Measurements from ENCODE around the gene RPL7L1. TPM values are rescaled to one million over a fixed set of nuclear protein-coding genes. Genes with fewer than 3 reads are reported as not detected.

Gene RPL7L1
- polyA plus RNA-seq, 4 donors: 23.7 to 90.6 (median 46.5) TPM

- H3K9me3 ChIP-seq (ENCODE audit: control insufficient read depth in 2 of 2, insufficient read depth in 1 of 2, low read depth in 1 of 2, low read length in 1 of 2): no peaks in the 10 kb centered on the region
- peak overlapping the region in 1 of 3 donors; percentile 36 for H3K4me3 ChIP-seq (ENCODE audit: low read depth in 1 of 3, low read length in 3 of 3)
- H3K27ac ChIP-seq (ENCODE audit: low read depth in 1 of 3, low read length in 2 of 3): peak overlapping the region in 1 of 3 donors; percentile 45
- FAIRE-seq: no peak
- peak in 1 of 2 donors; percentile 64 for DNase-seq
- H3K36me3 ChIP-seq (ENCODE audit: control insufficient read depth in 3 of 3, insufficient read depth in 2 of 3, low read depth in 1 of 3, low read length in 3 of 3): no peaks in the 10 kb centered on the region
- WGBS, 3 donors: 15 to 26% (median 24%) methylated on average over 42 to 49 of the region's 49 CpGs
- no peaks in the 10 kb centered on the region for H3K4me1 ChIP-seq (ENCODE audit: control insufficient read depth in 3 of 3, insufficient read depth in 2 of 3, low read depth in 1 of 3, low read length in 2 of 3)
- H3K27me3 ChIP-seq (ENCODE audit: control insufficient read depth in 3 of 3, insufficient read depth in 3 of 3, low read length in 3 of 3): no peaks in the 10 kb centered on the region
These were observed 32.0 kb downstream of the RPL7L1 start for GRCh38 chr6:42911171-42912021.

- Histone ChIP-seq H3K9me3 (ENCODE audit: control insufficient read depth in 2 of 2, insufficient read depth in 1 of 2, low read depth in 1 of 2, low read length in 1 of 2) (no peaks in the 10 kb centered on the region), H3K36me3 (ENCODE audit: control insufficient read depth in 3 of 3, insufficient read depth in 2 of 3, low read depth in 1 of 3, low read length in 3 of 3) (no peaks in the 10 kb centered on the region), H3K4me3 (ENCODE audit: low read depth in 1 of 3, low read length in 3 of 3) (no peak overlapping the region), H3K27me3 (ENCODE audit: control insufficient read depth in 3 of 3, insufficient read depth in 3 of 3, low read length in 3 of 3) (no peaks in the 10 kb centered on the region), H3K4me1 (ENCODE audit: control insufficient read depth in 3 of 3, insufficient read depth in 2 of 3, low read depth in 1 of 3, low read length in 2 of 3) (no peaks in the 10 kb centered on the region), H3K27ac (ENCODE audit: low read depth in 1 of 3, low read length in 2 of 3) (no peak overlapping the region)
- FAIRE-seq (no peak), DNase-seq (no peak)
- WGBS, 3 donors: 66 to 81% (median 79%) methylated on average over 4 of the region's 4 CpGs
These were observed 35.1 kb downstream of the RPL7L1 start for GRCh38 chr6:42914546-42914945.

GRCh38 chr6:42915732-42916131 is 36.3 kb downstream of the RPL7L1 start, which contains the start of gene PTCRA:
Gene PTCRA (plus strand): TSS chr6:42916053. CDS start chr6:42916070, 17 bp downstream.
- Histone ChIP-seq H3K9me3 (ENCODE audit: control insufficient read depth in 2 of 2, insufficient read depth in 1 of 2, low read depth in 1 of 2, low read length in 1 of 2) (no peaks in the 10 kb centered on the region), H3K27ac (ENCODE audit: low read depth in 1 of 3, low read length in 2 of 3) (no peak within 1 kb of the TSS), H3K4me1 (ENCODE audit: control insufficient read depth in 3 of 3, insufficient read depth in 2 of 3, low read depth in 1 of 3, low read length in 2 of 3) (no peaks in the 10 kb centered on the region), H3K36me3 (ENCODE audit: control insufficient read depth in 3 of 3, insufficient read depth in 2 of 3, low read depth in 1 of 3, low read length in 3 of 3) (no peaks in the 10 kb centered on the region), H3K4me3 (ENCODE audit: low read depth in 1 of 3, low read length in 3 of 3) (no peak within 1 kb of the TSS), H3K27me3 (ENCODE audit: control insufficient read depth in 3 of 3, insufficient read depth in 3 of 3, low read length in 3 of 3) (no peaks in the 10 kb centered on the region)
- DNase-seq (no peak), FAIRE-seq (no peak)
- WGBS, 3 donors: 66 to 94% (median 75%) methylated on average over 5 to 10 of the region's 10 CpGs

- FAIRE-seq (no peak), DNase-seq (no peak)
- Histone ChIP-seq H3K4me1 (ENCODE audit: control insufficient read depth in 3 of 3, insufficient read depth in 2 of 3, low read depth in 1 of 3, low read length in 2 of 3) (no peaks in the 10 kb centered on the region), H3K4me3 (ENCODE audit: low read depth in 1 of 3, low read length in 3 of 3) (no peak overlapping the region), H3K27me3 (ENCODE audit: control insufficient read depth in 3 of 3, insufficient read depth in 3 of 3, low read length in 3 of 3) (no peaks in the 10 kb centered on the region), H3K9me3 (ENCODE audit: control insufficient read depth in 2 of 2, insufficient read depth in 1 of 2, low read depth in 1 of 2, low read length in 1 of 2) (no peaks in the 10 kb centered on the region), H3K27ac (ENCODE audit: low read depth in 1 of 3, low read length in 2 of 3) (no peak overlapping the region), H3K36me3 (ENCODE audit: control insufficient read depth in 3 of 3, insufficient read depth in 2 of 3, low read depth in 1 of 3, low read length in 3 of 3) (no peaks in the 10 kb centered on the region)
- WGBS, 3 donors: 71 to 88% (median 78%) methylated on average over 1 of the region's 1 CpG
These were observed 36.9 kb downstream of the RPL7L1 start for GRCh38 chr6:42916288-42916687.

GRCh38 chr6:42921801-42922200 is 42.4 kb downstream of the RPL7L1 start:
- Histone ChIP-seq H3K4me3 (ENCODE audit: low read depth in 1 of 3, low read length in 3 of 3) (no peak overlapping the region), H3K36me3 (ENCODE audit: control insufficient read depth in 3 of 3, insufficient read depth in 2 of 3, low read depth in 1 of 3, low read length in 3 of 3) (no peaks in the 10 kb centered on the region), H3K27ac (ENCODE audit: low read depth in 1 of 3, low read length in 2 of 3) (no peak overlapping the region), H3K4me1 (ENCODE audit: control insufficient read depth in 3 of 3, insufficient read depth in 2 of 3, low read depth in 1 of 3, low read length in 2 of 3) (no peaks in the 10 kb centered on the region), H3K9me3 (ENCODE audit: control insufficient read depth in 2 of 2, insufficient read depth in 1 of 2, low read depth in 1 of 2, low read length in 1 of 2) (no peaks in the 10 kb centered on the region), H3K27me3 (ENCODE audit: control insufficient read depth in 3 of 3, insufficient read depth in 3 of 3, low read length in 3 of 3) (peaks cover 0 to 3% (median 0%) of the 10 kb centered on the region in 3 donors)
- WGBS, 3 donors: 73 to 79% (median 75%) methylated on average over 6 of the region's 6 CpGs
- FAIRE-seq (no peak), DNase-seq (no peak)

GRCh38 chr6:42923666-42924065 is 44.2 kb downstream of the RPL7L1 start:
- Histone ChIP-seq H3K9me3 (ENCODE audit: control insufficient read depth in 2 of 2, insufficient read depth in 1 of 2, low read depth in 1 of 2, low read length in 1 of 2) (no peaks in the 10 kb centered on the region), H3K4me1 (ENCODE audit: control insufficient read depth in 3 of 3, insufficient read depth in 2 of 3, low read depth in 1 of 3, low read length in 2 of 3) (peaks cover 0 to 5% (median 0%) of the 10 kb centered on the region in 3 donors), H3K27me3 (ENCODE audit: control insufficient read depth in 3 of 3, insufficient read depth in 3 of 3, low read length in 3 of 3) (peaks cover 0 to 3% (median 0%) of the 10 kb centered on the region in 3 donors), H3K4me3 (ENCODE audit: low read depth in 1 of 3, low read length in 3 of 3) (no peak overlapping the region), H3K36me3 (ENCODE audit: control insufficient read depth in 3 of 3, insufficient read depth in 2 of 3, low read depth in 1 of 3, low read length in 3 of 3) (peaks cover 0 to 3% (median 0%) of the 10 kb centered on the region in 3 donors), H3K27ac (ENCODE audit: low read depth in 1 of 3, low read length in 2 of 3) (no peak overlapping the region)
- no peak for DNase-seq
- WGBS, 3 donors: 76 to 89% (median 83%) methylated on average over 2 of the region's 2 CpGs
- no peak for FAIRE-seq

GRCh38 chr6:42925248-42925857 is 45.9 kb downstream of the RPL7L1 start:
- Histone ChIP-seq H3K4me1 (ENCODE audit: control insufficient read depth in 3 of 3, insufficient read depth in 2 of 3, low read depth in 1 of 3, low read length in 2 of 3) (peaks cover under 1 to 11% (median under 1%) of the 10 kb centered on the region in 3 donors), H3K36me3 (ENCODE audit: control insufficient read depth in 3 of 3, insufficient read depth in 2 of 3, low read depth in 1 of 3, low read length in 3 of 3) (peaks cover 0 to 3% (median 0%) of the 10 kb centered on the region in 3 donors), H3K27me3 (ENCODE audit: control insufficient read depth in 3 of 3, insufficient read depth in 3 of 3, low read length in 3 of 3) (peaks cover 0 to 3% (median 0%) of the 10 kb centered on the region in 3 donors), H3K9me3 (ENCODE audit: control insufficient read depth in 2 of 2, insufficient read depth in 1 of 2, low read depth in 1 of 2, low read length in 1 of 2) (no peaks in the 10 kb centered on the region), H3K27ac (ENCODE audit: low read depth in 1 of 3, low read length in 2 of 3) (no peak overlapping the region), H3K4me3 (ENCODE audit: low read depth in 1 of 3, low read length in 3 of 3) (no peak overlapping the region)
- FAIRE-seq (no peak), DNase-seq (no peak)
- 63 to 77% (median 69%) methylated on average over 5 to 23 of the region's 23 CpGs for WGBS, 3 donors

- peak; percentile 97 for DNase-seq
- no peak for FAIRE-seq
- Histone ChIP-seq H3K27me3 (ENCODE audit: control insufficient read depth in 3 of 3, insufficient read depth in 3 of 3, low read length in 3 of 3) (peaks cover 0 to 3% (median 0%) of the 10 kb centered on the region in 3 donors), H3K27ac (ENCODE audit: low read depth in 1 of 3, low read length in 2 of 3) (peak within 1 kb of the TSS; percentile 79 to 99 (median 87)), H3K36me3 (ENCODE audit: control insufficient read depth in 3 of 3, insufficient read depth in 2 of 3, low read depth in 1 of 3, low read length in 3 of 3) (peaks cover 0 to 17% (median 0%) of the 10 kb centered on the region in 3 donors), H3K4me3 (ENCODE audit: low read depth in 1 of 3, low read length in 3 of 3) (peak within 1 kb of the TSS; percentile 69 to 88 (median 77)), H3K9me3 (ENCODE audit: control insufficient read depth in 2 of 2, insufficient read depth in 1 of 2, low read depth in 1 of 2, low read length in 1 of 2) (no peaks in the 10 kb centered on the region), H3K4me1 (ENCODE audit: control insufficient read depth in 3 of 3, insufficient read depth in 2 of 3, low read depth in 1 of 3, low read length in 2 of 3) (peaks cover 2 to 19% (median 4%) of the 10 kb centered on the region in 3 donors)
- 0 to 1% (median 0%) methylated on average over 49 to 63 of the region's 63 CpGs for WGBS, 3 donors
These were observed 49.8 kb downstream of the RPL7L1 start, which contains the start of gene CNPY3 for GRCh38 chr6:42928986-42929820. Gene CNPY3 (plus strand): TSS chr6:42929480. CDS start chr6:42929571, 91 bp downstream.

Data from small intestine (tissue), 7 donors.